CD1c-positive myeloid dendritic cell (primary cell): ENCODE data around the gene NFATC2.

Experiments
- DNase-seq: peaks from one replicate; pipeline ENCODE4 v3.0.0-alpha.2; 2016; ENCODE audit errors: extremely low spot score

The NFATC2 gene

DNA sequence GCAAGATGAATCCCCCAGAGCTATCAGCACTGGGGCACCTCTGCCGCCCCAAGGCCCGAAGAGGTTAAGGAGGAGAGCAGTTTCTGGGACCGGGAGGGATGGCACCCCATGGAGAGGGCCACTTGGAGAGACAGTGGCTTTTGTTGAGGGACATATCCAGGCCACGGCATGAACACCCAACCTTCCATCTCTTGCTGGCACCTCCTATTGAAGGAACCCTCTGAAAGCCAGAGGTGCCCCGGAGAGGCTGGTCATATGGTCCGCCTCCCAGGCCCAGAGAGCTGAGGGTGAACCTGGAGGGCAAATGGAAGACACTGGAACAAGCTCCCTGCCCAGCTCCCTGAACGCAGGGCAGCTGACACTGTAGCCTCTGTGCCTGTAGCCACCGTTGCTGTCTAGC, 167.0 kb downstream of the NFATC2 start:
- DNase-seq: no peak

DNA sequence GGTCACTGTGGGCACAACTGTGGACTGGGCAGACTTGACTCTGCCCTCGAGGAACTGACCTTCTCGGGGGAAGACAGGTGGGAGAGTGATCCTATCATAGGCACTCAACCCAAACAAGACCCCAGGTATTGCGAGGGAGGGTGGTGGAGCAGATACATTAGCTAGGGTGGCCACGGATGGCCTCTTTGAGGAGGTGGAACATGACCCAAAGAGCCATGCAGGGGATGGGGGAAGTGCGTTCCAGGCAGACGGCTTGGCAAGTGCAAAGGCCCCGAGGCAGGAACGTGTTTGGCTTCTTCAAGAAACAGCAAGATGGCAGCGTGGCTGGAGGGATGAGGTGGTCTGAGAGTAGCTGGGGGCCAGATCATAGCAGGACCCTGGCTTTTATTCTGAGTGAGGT, 167.6 kb downstream of the NFATC2 start:
- DNase-seq: no peak

- no peak for DNase-seq
Observed at GRCh38 chr20:51374456-51374830, 168.1 kb downstream of the NFATC2 start.

- no peak for DNase-seq
Observed at GRCh38 chr20:51373713-51374455, 168.6 kb downstream of the NFATC2 start.

DNA sequence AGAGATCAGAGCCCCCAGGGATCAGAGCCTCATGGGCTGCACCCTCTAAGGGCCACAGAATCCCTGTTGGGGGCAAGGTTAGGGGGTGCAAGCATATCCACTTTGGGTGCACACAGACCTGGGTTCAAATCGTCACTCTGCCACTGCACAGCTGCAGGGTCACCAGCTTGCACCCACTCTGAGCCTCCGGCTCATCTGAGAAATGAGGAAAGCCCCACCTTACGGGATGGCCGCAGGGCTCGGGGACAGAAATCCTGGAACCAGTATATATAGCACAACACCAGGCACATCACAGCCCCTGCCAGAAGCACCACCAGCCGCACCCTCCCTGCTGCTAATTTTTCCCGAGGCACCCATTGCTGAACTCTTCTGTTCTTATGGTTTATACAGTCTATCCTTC, 169.6 kb downstream of the NFATC2 start:
- DNase-seq: no peak

GRCh38 chr20:51372176-51372803, 170.2 kb downstream of the NFATC2 start:
- peak; percentile 60 for DNase-seq

- no peak for DNase-seq
Observed at GRCh38 chr20:51371720-51372119, 170.8 kb downstream of the NFATC2 start.

DNA sequence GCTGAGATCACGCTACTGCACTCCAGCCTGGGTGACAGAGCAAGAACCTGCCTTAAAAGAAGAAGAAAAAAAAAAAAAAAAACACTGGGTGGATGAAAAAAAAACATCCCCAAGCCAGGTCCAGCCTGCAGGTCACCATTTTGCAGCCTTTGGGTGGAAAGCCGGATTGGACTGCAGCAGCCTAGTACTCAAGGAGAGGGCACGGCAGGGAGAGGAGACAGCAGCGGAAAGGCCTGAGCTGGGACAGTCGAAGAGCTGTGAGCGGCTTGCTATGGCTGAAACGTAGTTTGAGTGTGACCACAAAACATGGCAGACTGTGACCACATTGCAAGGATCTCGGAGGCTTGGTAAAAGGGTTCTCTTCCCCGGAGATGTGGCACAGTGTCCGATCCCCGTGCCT, 173.0 kb downstream of the NFATC2 start:
- DNase-seq: no peak

- DNase-seq: no peak
Observed at GRCh38 chr20:51368461-51369211, 173.9 kb downstream of the NFATC2 start.

DNA sequence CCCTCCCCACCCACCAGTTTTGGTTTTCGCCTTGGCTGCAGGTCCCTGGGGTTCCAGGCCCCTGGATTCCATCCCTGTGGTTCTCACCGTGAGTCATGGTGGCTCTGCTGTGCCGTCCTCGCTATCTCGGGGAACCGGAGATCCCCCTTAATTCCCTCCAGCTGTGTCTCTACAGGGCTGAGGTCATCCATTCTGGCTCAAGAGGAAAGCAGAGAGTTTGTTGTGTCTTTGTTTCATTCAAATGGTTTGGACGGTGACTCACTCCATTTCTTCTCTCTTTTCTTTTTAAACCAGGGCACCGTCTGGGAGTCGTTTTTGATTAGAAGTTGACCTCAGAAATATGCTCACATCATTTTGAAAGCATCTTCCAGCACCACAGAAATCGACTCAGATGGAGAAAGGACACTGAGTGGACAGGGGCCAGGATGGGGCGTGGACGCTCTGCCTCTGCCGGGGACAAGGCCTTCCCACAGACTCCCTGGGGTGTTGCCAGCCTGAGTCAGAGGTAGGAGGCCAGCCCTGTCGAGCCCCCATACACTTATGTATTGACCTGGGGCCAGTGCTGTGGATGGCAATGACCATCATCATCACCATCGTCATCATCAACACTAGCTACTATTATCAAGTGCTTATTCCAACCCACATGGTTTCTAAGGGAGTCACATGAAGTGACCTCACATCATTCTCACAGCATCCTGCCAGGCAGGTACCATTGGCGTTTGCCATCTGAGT, 176.2 kb downstream of the NFATC2 start:
- no peak for DNase-seq

- DNase-seq: no peak
Observed at GRCh38 chr20:51365670-51366069, 176.8 kb downstream of the NFATC2 start.

GRCh38 chr20:51363813-51364212, 178.7 kb downstream of the NFATC2 start:
- DNase-seq: no peak

DNA sequence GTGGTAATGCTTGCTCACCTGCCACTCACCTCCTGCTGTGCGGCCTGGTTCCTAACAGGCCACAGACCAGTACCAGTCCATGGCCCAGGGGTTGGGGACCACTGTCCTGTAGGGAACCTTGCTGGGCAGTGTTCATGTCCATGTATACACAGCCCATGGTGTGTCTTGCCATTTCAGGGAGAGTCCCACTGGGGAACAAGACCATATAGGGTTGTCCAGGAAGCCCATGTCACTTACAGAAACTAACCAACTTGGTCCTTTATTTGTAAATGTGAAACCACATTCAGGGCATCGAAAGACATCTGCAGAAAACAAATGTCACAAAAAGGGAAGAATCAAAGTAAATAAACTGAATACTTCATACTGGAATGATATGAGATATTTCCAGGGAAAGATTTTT, 179.1 kb downstream of the NFATC2 start:
- DNase-seq: no peak

DNA sequence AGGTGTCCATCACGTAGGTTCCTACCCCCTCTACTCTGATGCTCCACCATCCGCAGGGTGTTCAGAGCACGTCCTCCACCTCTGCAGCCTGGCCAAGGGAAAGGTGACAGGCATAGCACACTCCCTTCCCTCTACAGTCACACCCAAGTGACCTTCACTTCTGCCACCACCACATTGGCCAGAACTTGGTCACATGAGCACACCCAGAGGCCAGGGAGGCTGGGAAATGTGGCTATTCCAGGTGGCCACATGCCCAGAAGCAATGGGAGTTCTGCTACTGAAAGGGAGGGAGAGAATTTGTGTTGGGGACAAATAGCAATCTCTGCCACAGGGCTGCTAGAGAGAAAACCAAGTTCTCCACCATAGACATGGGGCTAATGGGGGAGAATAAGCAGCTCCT, 180.3 kb downstream of the NFATC2 start:
- no peak for DNase-seq

DNA sequence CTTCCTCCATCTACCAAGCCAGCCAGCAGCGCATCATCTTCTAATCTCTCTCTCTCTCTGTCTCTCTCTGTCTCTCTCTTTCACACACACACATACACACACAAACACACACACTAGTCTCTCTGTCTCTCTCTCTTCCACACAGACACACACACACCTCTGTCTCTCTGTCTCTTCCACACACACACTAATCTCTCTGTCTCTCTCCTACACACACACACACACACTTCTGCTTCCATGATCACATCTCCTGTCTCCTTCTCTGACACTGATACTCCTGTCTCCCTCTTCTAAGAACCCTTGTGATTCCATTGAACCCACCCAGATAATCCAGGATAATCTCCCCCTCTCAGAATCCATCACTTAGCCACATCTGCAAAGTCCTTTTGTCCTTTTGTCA, 181.3 kb downstream of the NFATC2 start:
- DNase-seq: no peak

DNA sequence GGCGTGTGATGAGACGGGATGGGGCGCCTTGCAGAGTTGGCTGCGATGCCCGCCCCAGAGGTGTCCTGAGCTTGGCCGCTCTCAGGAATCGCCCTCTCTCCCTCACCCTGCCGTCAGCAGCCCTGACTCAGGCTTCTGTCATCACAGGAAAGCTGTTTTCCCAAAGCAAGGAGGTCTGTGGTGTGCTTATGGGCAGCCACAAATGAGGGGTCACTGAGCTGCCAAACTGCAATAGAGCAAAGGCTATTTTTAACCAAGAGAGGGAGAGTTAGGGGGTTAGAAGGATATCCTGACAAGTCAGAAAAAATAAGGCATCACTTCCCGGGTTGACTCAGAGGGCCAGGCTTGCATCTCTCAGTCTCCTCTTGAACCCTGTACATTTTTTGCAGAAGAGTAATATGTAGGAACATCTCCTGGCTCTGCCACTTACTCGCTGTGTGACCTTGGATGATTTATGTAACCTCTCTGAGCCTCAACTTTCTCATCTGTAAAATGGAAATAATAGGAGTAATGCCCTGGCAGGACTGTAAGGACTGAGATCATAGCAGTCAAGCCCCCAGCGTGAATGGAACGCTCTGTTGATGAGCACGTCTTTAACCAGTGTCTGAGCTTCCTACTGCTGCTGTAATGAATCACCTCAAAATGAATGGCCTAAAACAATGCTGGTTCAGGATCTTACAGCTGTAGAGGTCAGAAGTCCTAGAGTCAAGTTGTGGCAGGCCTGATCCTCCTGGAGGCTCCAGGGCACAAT, 181.9 kb downstream of the NFATC2 start:
- DNase-seq: no peak

- no peak for DNase-seq
Observed at GRCh38 chr20:51359947-51360346, 182.6 kb downstream of the NFATC2 start.

DNA sequence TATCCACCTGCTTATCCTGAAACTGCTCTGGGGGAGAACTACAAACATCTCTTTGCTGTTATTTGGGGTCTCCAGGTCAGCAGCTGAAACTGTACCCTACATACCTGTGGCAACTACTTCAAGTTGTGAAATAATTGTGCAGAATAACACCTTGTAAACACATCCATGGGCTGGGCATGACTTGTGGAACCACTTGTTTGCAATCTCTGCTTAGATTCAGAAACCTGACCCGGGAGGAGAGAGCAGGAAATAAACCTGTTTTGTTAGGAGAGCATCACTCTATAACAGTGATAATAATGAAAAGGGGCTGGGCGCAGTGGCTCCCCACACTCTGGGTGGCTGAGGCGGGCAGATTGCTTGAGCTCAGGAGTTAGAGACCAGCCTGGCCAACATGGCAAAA, 183.1 kb downstream of the NFATC2 start:
- no peak for DNase-seq

DNA sequence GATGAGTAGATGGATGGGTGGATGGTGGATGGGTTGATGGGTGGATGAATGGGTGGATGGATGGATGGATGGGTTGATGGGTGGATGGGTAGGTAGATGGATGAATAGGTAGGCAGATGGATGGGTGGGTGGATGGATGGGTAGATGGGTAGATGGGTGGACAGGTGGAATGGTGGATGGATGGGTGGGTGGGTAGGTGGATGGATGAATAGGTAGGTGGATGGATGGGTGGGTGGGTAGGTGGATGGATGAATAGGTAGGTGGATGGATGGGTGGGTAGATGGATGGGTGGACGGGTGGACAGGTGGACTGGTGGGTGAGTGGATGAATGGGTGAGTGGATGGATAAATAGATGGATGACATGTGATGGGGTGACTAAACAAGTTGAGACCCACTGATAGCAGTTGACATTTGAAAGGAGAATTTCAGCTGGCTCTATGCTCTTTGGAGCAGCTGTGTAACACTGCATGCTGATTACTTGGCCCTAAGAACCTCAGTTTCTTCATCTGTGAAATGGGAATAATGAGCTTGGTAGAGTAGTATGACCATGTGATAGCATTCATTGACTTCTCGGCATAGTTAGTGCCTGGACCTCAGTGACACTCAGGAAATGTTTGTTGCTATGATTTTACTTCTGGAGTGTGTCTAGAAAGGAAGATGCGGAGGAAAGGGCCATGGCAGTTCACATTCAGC, 184.3 kb downstream of the NFATC2 start:
- DNase-seq: no peak

GRCh38 chr20:51357543-51357942, 185.0 kb downstream of the NFATC2 start:
- no peak for DNase-seq

DNA sequence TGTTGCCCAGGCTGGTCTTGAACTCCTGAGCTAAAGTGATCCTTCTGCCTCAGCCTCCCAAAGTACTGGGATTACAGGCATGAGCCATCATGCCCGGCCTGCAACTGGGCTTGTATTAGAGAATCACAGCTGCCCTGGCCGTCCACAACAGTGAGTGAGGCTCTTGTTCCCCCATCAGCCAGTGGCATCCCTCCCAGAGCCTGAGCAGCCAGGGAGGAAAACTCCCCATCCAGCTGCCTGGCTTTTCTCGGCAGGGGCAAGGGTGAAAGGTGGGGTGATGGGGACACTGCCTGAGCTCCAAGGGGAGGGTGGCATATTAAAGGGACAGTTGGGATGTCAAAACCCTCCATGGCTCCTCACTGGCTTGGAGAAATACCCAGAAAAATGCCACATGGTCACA, 185.6 kb downstream of the NFATC2 start:
- DNase-seq: no peak
